GM18868 (cell line): Measurements from ENCODE around the gene KLHDC7A.

Experiments
- ATAC-seq: cut with Tn5 transposase; IDR thresholded peaks from one replicate; pipeline ENCODE4 v1.9.1; 2021; ENCODE audit warnings: mild to moderate bottlenecking, moderate library complexity; ENCODE audit not compliant: unreplicated experiment

The KLHDC7A gene

GRCh38 chr1:18470671-18471355 is 9.9 kb upstream of the KLHDC7A start:
- no peak for ATAC-seq

- no peak for ATAC-seq
These were observed 7.4 kb upstream of the KLHDC7A start for GRCh38 chr1:18473195-18473815.

- ATAC-seq, result no peak
These were observed 6.1 kb upstream of the KLHDC7A start for GRCh38 chr1:18474559-18475175.

- no peak for ATAC-seq
These were observed 5.4 kb upstream of the KLHDC7A start for GRCh38 chr1:18475234-18475905.

- no peak for ATAC-seq
These were observed 1.3 kb upstream of the KLHDC7A start for GRCh38 chr1:18479454-18479853.

- no peak for ATAC-seq
These were observed 625 bp downstream of the KLHDC7A start for GRCh38 chr1:18481190-18481920.

GRCh38 chr1:18481921-18482701 is 1.4 kb downstream of the KLHDC7A start:
- no peak for ATAC-seq

- ATAC-seq, result no peak
These were observed 2.1 kb downstream of the KLHDC7A start for GRCh38 chr1:18482721-18483425.

GRCh38 chr1:18484276-18484675 is 3.5 kb downstream of the KLHDC7A start:
- ATAC-seq, result no peak

- ATAC-seq, result no peak
These were observed 4.0 kb downstream of the KLHDC7A start for GRCh38 chr1:18484721-18485120.

- no peak for ATAC-seq
These were observed 4.5 kb downstream of the KLHDC7A start for GRCh38 chr1:18485227-18485626.

GRCh38 chr1:18486195-18486594 is 5.5 kb downstream of the KLHDC7A start:
- no peak for ATAC-seq

- ATAC-seq, result no peak
These were observed 8.8 kb downstream of the KLHDC7A start for GRCh38 chr1:18489417-18490143.

GRCh38 chr1:18491168-18491567 is 10.4 kb downstream of the KLHDC7A start:
- ATAC-seq, result no peak

GRCh38 chr1:18494304-18494703 is 13.6 kb downstream of the KLHDC7A start:
- no peak for ATAC-seq

GRCh38 chr1:18495635-18496034 is 14.9 kb downstream of the KLHDC7A start:
- no peak for ATAC-seq

- no peak for ATAC-seq
These were observed 15.3 kb downstream of the KLHDC7A start for GRCh38 chr1:18496056-18496455.

GRCh38 chr1:18496497-18497235 is 15.9 kb downstream of the KLHDC7A start:
- ATAC-seq, result no peak
